ENCODE data around the gene KDM3A.

GRCh38 chr2:86439879-86440630 is 1.1 kb upstream of the KDM3A start:
- TF ChIP-seq CTCF (IDR thresholded peaks at IDR 0.05; ENCODE audit: control extremely low read depth in 1 of 3, insufficient read depth in 1 of 3, low read depth in 1 of 3, low read length in 3 of 3) (no peak), SIN3A (conservative IDR thresholded peaks at IDR 0.05 in 1 of 2, IDR thresholded peaks at IDR 0.05 in 1 of 2; ENCODE audit: low read depth in 1 of 2, low read length in 2 of 2) (no peak), SUZ12 (IDR thresholded peaks at IDR 0.05; ENCODE audit: low read length) (no peak), MAX (IDR thresholded peaks at IDR 0.05) (no peak), TAF1 (IDR thresholded peaks at IDR 0.05; ENCODE audit: low read depth, low read length) (no peak), EP300 (IDR thresholded peaks at IDR 0.05; ENCODE audit: borderline replicate concordance in 1 of 2, low read depth in 2 of 2, low read length in 2 of 2) (no peak), EZH2 (IDR thresholded peaks at IDR 0.05; ENCODE audit: low read depth, low read length, severe bottlenecking) (no peak), HDAC6 (IDR thresholded peaks at IDR 0.05; ENCODE audit: low read depth, low read length) (no peak), POLR2AphosphoS5 (IDR thresholded peaks at IDR 0.05; ENCODE audit: low read depth, low read length) (no peak), BRCA1 (IDR thresholded peaks at IDR 0.05; ENCODE audit: low read depth, low read length) (no peak), ATF2 (IDR thresholded peaks at IDR 0.05; ENCODE audit: low read length) (no peak), NRF1 (IDR thresholded peaks at IDR 0.05; ENCODE audit: low read depth, low read length) (no peak), RAD21 (IDR thresholded peaks at IDR 0.05 in 1 of 2, conservative IDR thresholded peaks at IDR 0.05 in 1 of 2; ENCODE audit: low read depth in 2 of 2, low read length in 2 of 2) (no peak), GTF2F1 (IDR thresholded peaks at IDR 0.05; ENCODE audit: borderline replicate concordance, low read depth, low read length) (no peak)
